ENCODE data around the gene CHST15. TPM values are rescaled to one million over a fixed set of nuclear protein-coding genes. Genes with fewer than 3 reads are reported as not detected.

The CHST15 gene
- total and polyA plus RNA-seq, 9 donors: 35.9 to 93.0 (median 52.5) TPM

DNA sequence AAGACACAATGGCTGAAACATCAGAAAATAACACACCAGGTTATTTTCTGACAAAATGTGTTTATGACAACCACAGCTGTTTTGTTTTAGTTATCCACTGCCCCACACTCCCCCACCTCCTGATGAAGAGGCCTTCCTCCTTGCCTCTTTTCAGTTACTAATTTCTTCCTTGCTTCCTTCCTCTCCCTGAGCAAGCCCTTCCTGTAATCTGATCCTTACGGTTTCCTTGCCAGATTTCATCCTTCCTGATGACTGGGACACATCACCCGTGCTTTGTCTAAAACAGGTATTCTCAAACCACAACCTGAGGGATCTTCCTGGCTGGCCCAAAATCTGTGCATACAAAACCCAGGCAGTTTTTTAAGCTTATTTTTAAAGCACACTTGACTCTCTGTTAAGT lies 39.4 kb downstream of the CHST15 start:
- no peak for TF ChIP-seq POLR2A (IDR thresholded peaks at IDR 0.05)
- no peak for TF ChIP-seq EP300 (IDR thresholded peaks at IDR 0.05)
- TF ChIP-seq, protein P1, sequence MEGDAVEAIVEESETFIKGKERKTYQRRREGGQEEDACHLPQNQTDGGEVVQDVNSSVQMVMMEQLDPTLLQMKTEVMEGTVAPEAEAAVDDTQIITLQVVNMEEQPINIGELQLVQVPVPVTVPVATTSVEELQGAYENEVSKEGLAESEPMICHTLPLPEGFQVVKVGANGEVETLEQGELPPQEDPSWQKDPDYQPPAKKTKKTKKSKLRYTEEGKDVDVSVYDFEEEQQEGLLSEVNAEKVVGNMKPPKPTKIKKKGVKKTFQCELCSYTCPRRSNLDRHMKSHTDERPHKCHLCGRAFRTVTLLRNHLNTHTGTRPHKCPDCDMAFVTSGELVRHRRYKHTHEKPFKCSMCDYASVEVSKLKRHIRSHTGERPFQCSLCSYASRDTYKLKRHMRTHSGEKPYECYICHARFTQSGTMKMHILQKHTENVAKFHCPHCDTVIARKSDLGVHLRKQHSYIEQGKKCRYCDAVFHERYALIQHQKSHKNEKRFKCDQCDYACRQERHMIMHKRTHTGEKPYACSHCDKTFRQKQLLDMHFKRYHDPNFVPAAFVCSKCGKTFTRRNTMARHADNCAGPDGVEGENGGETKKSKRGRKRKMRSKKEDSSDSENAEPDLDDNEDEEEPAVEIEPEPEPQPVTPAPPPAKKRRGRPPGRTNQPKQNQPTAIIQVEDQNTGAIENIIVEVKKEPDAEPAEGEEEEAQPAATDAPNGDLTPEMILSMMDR (IDR thresholded peaks at IDR 0.05): no peak
- no peaks in the 10 kb centered on the region for H3K36me3 ChIP-seq
- H3K4me1 ChIP-seq (ENCODE audit: insufficient read depth): peaks cover 28% of the 10 kb centered on the region
- no peak overlapping the region for H3K27ac ChIP-seq
- intact Hi-C loops (cut with DNase I): no loop called here
- H3K9me3 ChIP-seq: no peaks in the 10 kb centered on the region
- no peaks in the 10 kb centered on the region for H3K27me3 ChIP-seq
- WGBS, 3 donors: 11 to 14% (median 13%) methylated on average over 2 of the region's 2 CpGs
- H3K4me3 ChIP-seq: no peak overlapping the region
- DNase-seq: no peak

DNA sequence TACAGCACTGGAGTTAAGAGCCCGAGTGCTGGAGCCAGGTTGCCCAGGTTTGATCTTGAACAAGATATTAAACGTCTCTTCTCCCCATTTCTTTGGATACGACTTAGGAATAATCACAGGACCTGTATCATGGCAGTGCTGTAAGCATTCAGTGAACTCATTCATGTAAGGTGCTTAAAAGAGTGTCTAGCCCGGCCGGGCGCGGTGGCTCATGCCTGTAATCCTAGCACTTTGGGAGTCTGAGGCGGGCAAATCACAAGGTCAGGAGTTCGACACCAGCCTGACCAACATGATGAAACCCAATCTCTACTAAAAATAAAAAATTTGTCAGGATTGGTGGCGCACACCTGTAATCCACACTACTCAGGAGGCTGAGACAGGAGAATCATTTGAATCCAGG lies 40.8 kb downstream of the CHST15 start:
- intact Hi-C loops (cut with DNase I): no loop called here
- DNase-seq: no peak
- no peaks in the 10 kb centered on the region for H3K9me3 ChIP-seq
- H3K36me3 ChIP-seq: no peaks in the 10 kb centered on the region
- peaks cover 31% of the 10 kb centered on the region for H3K4me1 ChIP-seq (ENCODE audit: insufficient read depth)
- H3K4me3 ChIP-seq: no peak overlapping the region
- TF ChIP-seq EP300 (IDR thresholded peaks at IDR 0.05) (no peak), POLR2A (IDR thresholded peaks at IDR 0.05) (no peak)
- TF ChIP-seq, protein P1 (IDR thresholded peaks at IDR 0.05): no peak
- no peaks in the 10 kb centered on the region for H3K27me3 ChIP-seq
- no peak overlapping the region for H3K27ac ChIP-seq
- 94 to 98% (median 95%) methylated on average over 10 of the region's 10 CpGs for WGBS, 3 donors

DNA sequence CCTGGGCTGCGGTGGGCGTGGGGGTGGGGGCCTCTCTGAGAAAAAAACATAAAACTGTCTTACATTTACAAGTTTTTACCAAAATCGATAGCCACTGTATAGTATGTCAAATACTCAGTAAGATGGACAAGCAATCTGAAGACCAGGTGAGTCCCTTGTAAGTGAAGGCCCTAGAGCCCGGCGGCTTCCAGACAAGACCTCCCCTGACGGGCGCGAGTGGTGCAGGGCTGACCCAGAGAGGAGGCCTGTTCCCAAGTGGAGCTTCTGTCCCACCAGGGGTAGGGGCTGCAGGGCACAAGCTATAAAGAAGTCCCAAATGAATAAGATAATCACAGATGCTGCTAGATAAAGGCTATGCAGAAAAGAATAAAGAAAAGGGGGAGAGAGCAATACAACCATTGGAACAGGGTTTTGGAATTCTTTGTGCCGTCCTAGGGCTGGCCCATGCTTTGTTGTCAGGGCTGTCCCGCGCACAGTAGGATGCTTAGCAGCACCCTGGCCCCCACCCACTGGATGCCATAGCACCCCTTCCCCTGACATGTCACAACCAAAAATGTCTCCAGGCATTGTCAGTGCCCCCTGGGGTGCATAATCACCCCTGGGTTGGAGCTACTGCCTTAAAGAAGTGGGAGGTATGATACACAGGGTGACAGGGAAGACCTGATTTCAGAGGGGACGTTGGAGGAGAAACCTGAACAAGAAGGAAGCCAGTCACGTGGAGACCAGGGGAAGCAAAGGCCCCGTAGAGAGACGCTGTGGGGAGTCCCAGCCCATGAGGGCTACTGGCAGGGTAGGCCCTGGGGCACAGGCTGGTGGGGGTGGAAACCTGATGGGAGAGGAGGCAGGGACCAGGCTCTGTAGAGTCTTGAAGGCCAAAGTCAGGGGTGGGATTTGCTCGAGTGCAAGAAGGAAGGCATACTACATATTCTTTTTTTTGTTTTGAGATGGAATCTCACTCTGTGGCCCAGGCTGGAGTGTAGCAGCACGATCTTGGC lies 43.1 kb downstream of the CHST15 start:
- Histone ChIP-seq H3K4me1 (ENCODE audit: insufficient read depth) (peaks cover 23% of the 10 kb centered on the region), H3K36me3 (no peaks in the 10 kb centered on the region), H3K27ac (peak overlapping the region in 1 of 2 donors; percentile 34), H3K9me3 (no peaks in the 10 kb centered on the region), H3K27me3 (no peaks in the 10 kb centered on the region), H3K4me3 (no peak overlapping the region)
- TF ChIP-seq, protein P1 (IDR thresholded peaks at IDR 0.05): no peak
- TF ChIP-seq POLR2A (IDR thresholded peaks at IDR 0.05): no peak
- TF ChIP-seq EP300 (IDR thresholded peaks at IDR 0.05): no peak
- 91 to 94% (median 94%) methylated on average over 17 of the region's 17 CpGs for WGBS, 3 donors
- no peak for DNase-seq
- intact Hi-C loops (cut with DNase I): no loop called here

DNA sequence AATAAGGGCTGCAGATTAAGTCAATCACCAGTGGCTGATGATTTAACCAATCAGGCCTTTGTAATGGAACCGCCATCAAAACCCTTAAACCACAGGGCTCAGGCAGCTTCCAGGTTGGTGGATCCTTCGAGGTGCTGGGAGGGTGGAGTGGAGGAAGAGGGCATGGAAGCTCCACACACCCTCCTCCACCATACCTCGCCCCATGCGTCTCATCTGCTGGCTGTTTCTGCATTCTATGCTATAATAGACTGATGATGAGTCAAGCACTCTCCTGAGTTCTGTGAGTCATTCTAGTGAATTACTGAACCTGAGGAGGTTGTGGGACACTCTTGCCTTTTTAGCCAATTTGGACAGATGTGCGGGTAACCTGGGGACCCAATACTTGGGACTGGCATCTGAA lies 43.9 kb downstream of the CHST15 start:
- intact Hi-C loops (cut with DNase I): no loop called here

More for the DNA sequence above, 43.9 kb downstream of the CHST15 start:
- Histone ChIP-seq H3K36me3 (no peaks in the 10 kb centered on the region), H3K27ac (peak overlapping the region in 1 of 2 donors; percentile 34), H3K4me1 (ENCODE audit: insufficient read depth) (peaks cover 22% of the 10 kb centered on the region), H3K9me3 (no peaks in the 10 kb centered on the region), H3K4me3 (no peak overlapping the region), H3K27me3 (no peaks in the 10 kb centered on the region)
- WGBS, 3 donors: 88 to 92% (median 90%) methylated on average over 5 of the region's 5 CpGs
- no peak for DNase-seq
- TF ChIP-seq, protein P1 (IDR thresholded peaks at IDR 0.05): no peak
- TF ChIP-seq EP300 (IDR thresholded peaks at IDR 0.05) (no peak), POLR2A (IDR thresholded peaks at IDR 0.05) (no peak)

All from ovary (tissue), 9 donors.